HepG2 (cell line): Measurements from ENCODE around the gene RECK. TPM values are rescaled to one million over a fixed set of nuclear protein-coding genes. Genes with fewer than 3 reads are reported as not detected.

ENCODE experiments used
- ARID2 ChIP-seq: sonication (generic); formaldehyde crosslinking; IDR thresholded peaks from 2 replicates; pipeline ENCODE4 v1.8.1; 2022; ENCODE audit warnings: mild to moderate bottlenecking, missing genetic modification reagents, borderline replicate concordance
- ATF5 ChIP-seq: sonication (generic); formaldehyde crosslinking; IDR thresholded peaks from 2 replicates; pipeline ENCODE4 v1.4.0; 2020; ENCODE audit warnings: mild to moderate bottlenecking, low read depth, missing genetic modification reagents
- CBFB ChIP-seq: sonication (generic); formaldehyde crosslinking; IDR thresholded peaks from 2 replicates; pipeline ENCODE4 v1.4.0; 2020; ENCODE audit warnings: missing genetic modification reagents
- HMGXB4 ChIP-seq, 2 experiments: sonication (generic) in 1 of 2; formaldehyde crosslinking in 1 of 2; IDR thresholded peaks; 2 replicates each; pipeline versions ENCODE4 v1.4.0 to v1.6.1; 2018 to 2020; ENCODE audit warnings: missing genetic modification reagents in 2 of 2, borderline replicate concordance in 1 of 2, low read depth in 1 of 2, mild to moderate bottlenecking in 1 of 2, missing biosample characterization in 1 of 2
- IKZF1 ChIP-seq: fragments of 450-650 bp; IDR thresholded peaks from 2 replicates; pipeline ENCODE4 v1.7.1; 2016
- MED13 ChIP-seq: sonication (generic); formaldehyde crosslinking; IDR thresholded peaks from 2 replicates; pipeline ENCODE4 v1.5.0; 2020; ENCODE audit warnings: missing genetic modification reagents
- REPIN1 ChIP-seq: sonication (generic); formaldehyde crosslinking; IDR thresholded peaks from 2 replicates; pipeline ENCODE4 v1.8.0; 2022; ENCODE audit warnings: missing genetic modification reagents, low read depth, mild to moderate bottlenecking, borderline replicate concordance
- XRCC5 ChIP-seq: fragments of 200-400 bp; formaldehyde crosslinking; optimal IDR thresholded peaks from 2 replicates; pipeline ENCODE3; 2017; ENCODE audit warnings: mild to moderate bottlenecking, low read length
- YY1 ChIP-seq: IDR thresholded peaks from 2 replicates; pipeline ENCODE4 v1.6.1; 2011; ENCODE audit warnings: low read length, low read depth, moderate library complexity, mild to moderate bottlenecking; ENCODE audit not compliant: insufficient read depth, insufficient replicate concordance
- ZNF263 ChIP-seq: sonication (generic); formaldehyde crosslinking; IDR thresholded peaks from 2 replicates; pipeline ENCODE4 v1.4.0; 2020; ENCODE audit warnings: missing genetic modification reagents
- ZNF354B ChIP-seq: sonication (generic); formaldehyde crosslinking; IDR thresholded peaks from 2 replicates; pipeline ENCODE4 v1.8.0; 2022; ENCODE audit warnings: mild to moderate bottlenecking, missing genetic modification reagents
- ZNF629 ChIP-seq: sonication (generic); formaldehyde crosslinking; conservative IDR thresholded peaks from 2 replicates; pipeline ENCODE4 v1.5.0; 2020; ENCODE audit warnings: missing genetic modification reagents
- polyA plus RNA-seq, 8 experiments: library from polyadenylated mRNA; depleted of rRNA in 3 of 8; stranded (reverse) in 7 of 8; unstranded in 1 of 8; fragments of >200 nt; fragmentation: Illumina TruSeq in 4 of 8; extraction: Trizol in 4 of 8; gene quantifications; 2 replicates each; pipeline versions ENCODE4 v1.2.1 to v1.2.3, GENCODE V29; 2011 to 2016; ENCODE audit warnings: low read depth in 4 of 8, missing spikeins in 1 of 8, mixed read lengths in 1 of 8; ENCODE audit not compliant: insufficient read depth in 1 of 8
- total RNA-seq, 5 experiments: library from RNA; depleted of rRNA; stranded (reverse); fragments of >200 nt; fragmentation: Illumina TruSeq; extraction: Trizol; gene quantifications; 2 replicates each; pipeline ENCODE4 v1.2.3, GENCODE V29; 2016; ENCODE audit warnings: low read depth in 1 of 5
- TF ChIP-seq, protein P1 (sequence below): sonication (generic); formaldehyde crosslinking; IDR thresholded peaks from 2 replicates; pipeline ENCODE4 v1.5.1; 2020; ENCODE audit warnings: mild to moderate bottlenecking, missing genetic modification reagents, moderate library complexity

RECK gene
- total and polyA plus RNA-seq, 2 of the 13 experiments (the other 11 are each of a cell fraction or from before 2014, with no cell fraction given), result 3.1 to 4.8 TPM

DNA sequence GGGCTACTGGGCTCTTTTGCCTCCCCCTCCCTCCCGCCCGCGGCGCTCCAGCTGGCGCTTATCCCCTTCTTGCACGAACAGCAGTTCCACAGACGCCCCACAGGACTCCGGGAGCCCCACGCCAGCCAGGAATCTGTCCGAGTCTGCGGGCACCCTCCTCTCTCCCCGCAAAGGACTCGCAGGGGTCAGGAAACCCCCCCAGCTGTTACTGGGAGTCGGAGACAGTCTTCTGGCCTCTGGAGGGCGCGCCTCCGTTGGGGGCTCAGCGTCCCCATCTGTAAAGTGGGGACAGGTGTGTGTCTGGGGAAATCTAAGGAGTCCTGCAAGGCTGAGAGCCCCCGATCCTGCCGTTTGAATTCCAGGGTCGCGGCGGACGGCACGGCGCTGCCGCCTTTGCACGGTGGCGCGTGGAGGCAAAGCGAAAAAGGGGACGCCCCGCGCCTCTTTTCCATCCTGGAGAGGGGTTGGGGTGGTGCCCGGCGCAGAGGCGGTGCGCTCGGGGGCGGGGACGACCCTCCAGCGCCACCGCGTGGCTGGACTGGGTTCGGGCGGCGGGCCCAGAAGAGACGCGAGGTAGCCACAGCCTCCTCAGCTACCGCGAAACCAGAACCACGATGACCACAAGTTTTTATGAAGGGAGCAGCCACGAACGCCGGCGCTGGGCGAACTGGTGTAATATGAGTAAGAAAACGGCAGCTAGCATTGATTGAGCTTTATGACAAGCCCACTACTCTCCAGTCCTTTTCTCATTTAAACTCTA lies 129.6 kb downstream of the RECK start (continued):
- peak; percentile 64 to 70; a peak in 3 of 4 replicates for TF ChIP-seq HMGXB4 (CRISPR knock-in tag; IDR thresholded peaks at IDR 0.05; ENCODE audit: borderline replicate concordance in 1 of 2, low read depth in 1 of 2)
- TF ChIP-seq ZNF354B (CRISPR knock-in tag), result 0 out of 2 replicates have a peak, but pooled peaks have one; percentile 22
- no peak for TF ChIP-seq ARID2 (CRISPR knock-in tag)
- TF ChIP-seq CBFB, result peak; percentile 38; the same call in 1 of the 2 replicates
- peak; percentile 96 for TF ChIP-seq ZNF629
- TF ChIP-seq MED13 (CRISPR knock-in tag), result 0 out of 2 replicates have a peak, but pooled peaks have one; percentile 24
- TF ChIP-seq, protein P1, sequence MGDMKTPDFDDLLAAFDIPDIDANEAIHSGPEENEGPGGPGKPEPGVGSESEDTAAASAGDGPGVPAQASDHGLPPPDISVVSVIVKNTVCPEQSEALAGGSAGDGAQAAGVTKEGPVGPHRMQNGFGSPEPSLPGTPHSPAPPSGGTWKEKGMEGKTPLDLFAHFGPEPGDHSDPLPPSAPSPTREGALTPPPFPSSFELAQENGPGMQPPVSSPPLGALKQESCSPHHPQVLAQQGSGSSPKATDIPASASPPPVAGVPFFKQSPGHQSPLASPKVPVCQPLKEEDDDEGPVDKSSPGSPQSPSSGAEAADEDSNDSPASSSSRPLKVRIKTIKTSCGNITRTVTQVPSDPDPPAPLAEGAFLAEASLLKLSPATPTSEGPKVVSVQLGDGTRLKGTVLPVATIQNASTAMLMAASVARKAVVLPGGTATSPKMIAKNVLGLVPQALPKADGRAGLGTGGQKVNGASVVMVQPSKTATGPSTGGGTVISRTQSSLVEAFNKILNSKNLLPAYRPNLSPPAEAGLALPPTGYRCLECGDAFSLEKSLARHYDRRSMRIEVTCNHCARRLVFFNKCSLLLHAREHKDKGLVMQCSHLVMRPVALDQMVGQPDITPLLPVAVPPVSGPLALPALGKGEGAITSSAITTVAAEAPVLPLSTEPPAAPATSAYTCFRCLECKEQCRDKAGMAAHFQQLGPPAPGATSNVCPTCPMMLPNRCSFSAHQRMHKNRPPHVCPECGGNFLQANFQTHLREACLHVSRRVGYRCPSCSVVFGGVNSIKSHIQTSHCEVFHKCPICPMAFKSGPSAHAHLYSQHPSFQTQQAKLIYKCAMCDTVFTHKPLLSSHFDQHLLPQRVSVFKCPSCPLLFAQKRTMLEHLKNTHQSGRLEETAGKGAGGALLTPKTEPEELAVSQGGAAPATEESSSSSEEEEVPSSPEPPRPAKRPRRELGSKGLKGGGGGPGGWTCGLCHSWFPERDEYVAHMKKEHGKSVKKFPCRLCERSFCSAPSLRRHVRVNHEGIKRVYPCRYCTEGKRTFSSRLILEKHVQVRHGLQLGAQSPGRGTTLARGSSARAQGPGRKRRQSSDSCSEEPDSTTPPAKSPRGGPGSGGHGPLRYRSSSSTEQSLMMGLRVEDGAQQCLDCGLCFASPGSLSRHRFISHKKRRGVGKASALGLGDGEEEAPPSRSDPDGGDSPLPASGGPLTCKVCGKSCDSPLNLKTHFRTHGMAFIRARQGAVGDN (CRISPR knock-in tag), result peak; percentile 60
- peak; percentile 40 for TF ChIP-seq YY1
- TF ChIP-seq ZNF263 (CRISPR knock-in tag), result no peak
- TF ChIP-seq REPIN1 (CRISPR knock-in tag), result 0 out of 2 replicates have a peak, but pooled peaks have one; percentile 33
- TF ChIP-seq ATF5 (CRISPR knock-in tag), result no peak
- TF ChIP-seq XRCC5, result peak; percentile 69
- TF ChIP-seq IKZF1, result no peak
